Activated T-cell treated with anti-CD3 and anti-CD28 coated beads for 48 hours (primary cell): ENCODE data around the gene CDK9.
A peak's percentile ranks its signal among the peaks of the same experiment; 100 is the strongest.
"Not testable (repeated sequence)": the region's sequence is repeated elsewhere in the genome, so short reads cannot be mapped to it uniquely, and the experiment has no call there.

Source experiments
- DNase-seq: peaks from one replicate; pipeline ENCODE4 v3.0.0-alpha.2; 2020; ENCODE audit warnings: low read depth

Gene CDK9

DNA sequence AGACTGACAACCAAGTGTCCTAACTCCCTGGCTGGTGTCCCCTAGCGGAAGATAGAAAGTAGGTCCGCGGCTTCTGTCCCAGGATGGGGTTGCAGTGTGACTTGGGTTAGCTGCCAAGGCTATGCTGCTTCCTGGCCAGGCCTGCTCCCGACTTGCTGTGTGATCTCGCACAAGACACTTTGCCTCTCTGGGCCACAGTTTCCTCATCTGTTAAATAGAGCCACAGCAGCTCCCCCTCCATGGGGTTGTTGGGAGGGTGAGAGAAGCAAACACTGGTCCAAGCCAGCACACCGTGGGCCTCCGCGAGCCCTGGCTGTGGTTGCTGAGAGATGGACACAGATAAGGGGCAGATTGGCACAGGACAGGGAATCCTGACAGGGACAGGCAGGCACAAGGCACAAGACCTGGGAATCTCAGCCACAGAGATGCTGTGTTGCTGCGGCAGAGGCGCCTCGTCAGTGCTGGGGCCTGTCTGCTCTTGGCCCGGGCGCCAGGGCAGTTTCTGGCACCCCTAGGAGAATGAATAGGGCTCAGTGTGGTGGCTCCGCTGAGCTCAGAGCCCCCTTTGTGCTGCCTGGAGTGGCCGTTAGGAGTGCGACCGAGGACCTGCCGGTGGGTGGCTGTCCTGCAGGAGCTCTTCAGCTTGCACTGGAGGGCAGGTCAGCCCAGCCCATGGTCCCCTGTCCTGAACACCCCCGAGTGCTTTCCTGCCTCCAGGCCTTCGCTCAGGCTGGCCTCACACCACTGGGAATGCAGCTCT is 5.5 kb upstream of the CDK9 start:
- no peak for DNase-seq

DNA sequence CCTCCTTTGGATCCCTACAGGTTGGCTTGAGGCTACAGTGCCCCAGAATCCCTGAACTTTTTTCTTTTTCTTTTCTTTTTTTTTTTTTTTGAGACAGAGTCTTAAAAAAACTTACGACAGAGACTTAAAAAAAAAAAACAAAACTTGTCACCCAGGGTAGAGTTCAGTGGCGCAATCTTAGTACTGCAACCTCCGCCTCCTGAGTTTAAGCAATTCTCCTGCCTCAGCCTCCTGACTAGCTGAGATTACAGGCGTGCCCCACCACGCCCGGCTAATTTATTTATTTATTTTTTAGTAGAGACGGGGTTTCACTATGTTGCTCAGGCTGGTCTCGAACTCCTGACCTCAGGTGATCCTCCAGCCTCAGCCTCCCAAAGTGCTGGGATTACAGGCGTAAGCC is 4.9 kb upstream of the CDK9 start:
- not testable (repeated sequence) for DNase-seq

DNA sequence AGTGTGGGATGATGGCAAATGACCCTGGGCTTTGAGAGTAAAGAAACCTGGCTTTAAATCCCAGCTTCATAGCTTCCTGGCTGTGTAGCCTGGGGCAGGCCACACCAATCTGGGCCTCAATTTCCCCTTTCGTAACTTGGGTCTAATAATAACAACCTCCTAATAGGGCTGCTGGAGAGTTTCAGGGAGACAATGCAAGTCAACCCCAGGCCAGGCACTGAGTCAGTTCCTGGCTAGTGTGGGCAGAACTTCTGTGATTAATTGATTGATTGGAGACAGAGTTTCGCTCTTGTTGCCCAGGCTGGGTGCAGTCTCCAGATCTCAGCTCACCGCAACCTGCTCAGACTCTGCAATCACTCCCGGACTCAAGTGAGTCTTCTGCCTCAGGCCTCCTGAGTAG is 4.0 kb upstream of the CDK9 start:
- no peak for DNase-seq

DNA sequence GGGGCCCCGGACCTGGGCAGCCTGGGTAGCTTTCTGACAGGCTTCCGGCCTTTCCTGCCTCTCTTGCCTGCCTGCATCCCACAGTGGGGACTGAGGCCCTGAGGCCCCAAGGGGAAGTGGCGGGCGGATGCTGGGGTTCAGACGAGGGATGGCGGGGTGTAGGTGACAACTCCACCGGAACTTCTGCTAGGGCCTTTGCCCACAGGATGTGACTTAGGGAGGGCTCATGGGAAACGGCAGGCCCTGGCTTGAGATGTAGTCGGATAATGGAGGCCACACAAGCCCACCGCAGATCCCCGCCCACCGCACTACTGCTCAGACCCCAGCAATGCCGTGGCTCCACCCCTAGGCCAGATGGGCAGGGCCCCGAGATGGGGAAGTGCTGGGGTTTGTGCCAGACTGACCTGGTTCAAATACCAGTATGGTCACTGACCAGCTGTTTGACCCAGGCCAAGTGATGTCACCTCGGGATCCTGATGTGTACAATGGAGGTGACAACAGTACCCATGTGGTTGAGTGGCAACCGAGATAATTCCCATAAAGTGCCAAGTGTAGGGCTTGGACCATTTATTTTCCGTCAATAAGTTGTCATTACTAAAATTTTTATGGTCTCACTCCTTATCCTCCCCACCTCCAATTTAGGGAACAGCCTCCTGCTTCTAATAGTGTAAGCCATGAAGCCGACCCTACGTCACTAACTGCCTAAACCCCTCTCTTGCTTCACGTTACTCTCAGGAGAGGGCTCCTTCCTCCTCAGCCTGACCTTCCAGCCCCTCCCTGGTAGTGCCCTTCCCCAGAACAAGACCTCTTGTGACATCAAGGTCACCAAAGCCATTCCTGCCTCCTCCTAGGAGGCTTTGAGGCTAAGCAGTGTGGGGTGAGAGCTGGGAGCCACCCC is 2.5 kb upstream of the CDK9 start:
- DNase-seq = peak; percentile 67

DNA sequence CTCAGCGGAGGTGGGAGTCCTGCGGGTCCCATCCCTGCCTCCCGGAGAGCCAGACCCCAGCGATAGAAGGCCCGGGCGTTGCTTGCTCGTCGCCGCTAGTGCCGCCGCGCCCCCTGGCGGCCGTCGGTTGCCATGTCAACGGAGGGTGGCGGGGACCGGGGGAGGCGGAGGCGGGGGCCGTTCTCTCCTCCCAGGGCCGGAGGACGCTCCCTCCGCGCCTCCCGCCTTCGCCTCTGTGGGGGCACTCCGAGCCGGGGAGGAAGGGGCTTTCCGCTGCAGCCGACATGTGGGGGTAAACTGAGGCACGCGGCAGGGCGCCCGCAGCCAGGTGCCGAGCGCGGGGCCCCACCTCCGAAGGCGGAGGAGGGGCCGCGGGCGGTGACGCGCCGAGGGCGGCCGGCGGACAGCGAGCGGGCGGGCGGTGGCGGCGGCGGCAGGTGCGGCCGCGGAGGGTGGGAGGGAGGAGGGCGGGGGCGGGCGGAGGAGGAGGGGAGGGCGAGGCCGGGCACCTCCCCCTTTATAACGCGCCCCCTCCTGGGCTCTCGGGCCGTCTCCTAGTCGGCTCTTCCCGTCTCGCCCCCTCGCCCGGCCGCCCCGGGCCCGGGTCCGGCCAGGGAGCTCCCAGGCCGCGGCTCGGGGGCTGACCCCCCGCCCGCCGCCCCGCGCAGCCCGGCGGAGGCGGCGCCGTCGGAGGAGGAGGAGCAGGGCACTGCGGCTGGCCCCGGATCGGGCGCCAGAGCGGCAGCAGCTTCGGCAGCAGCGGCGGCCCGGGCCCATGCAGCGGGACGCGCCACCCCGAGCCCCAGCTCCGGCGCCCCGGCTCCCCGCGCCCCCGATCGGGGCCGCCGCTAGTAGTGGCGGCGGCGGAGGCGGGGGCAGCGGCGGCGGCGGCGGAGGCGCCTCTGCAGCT is 556 bp upstream of the CDK9 start:
- peak; percentile 86 for DNase-seq

DNA sequence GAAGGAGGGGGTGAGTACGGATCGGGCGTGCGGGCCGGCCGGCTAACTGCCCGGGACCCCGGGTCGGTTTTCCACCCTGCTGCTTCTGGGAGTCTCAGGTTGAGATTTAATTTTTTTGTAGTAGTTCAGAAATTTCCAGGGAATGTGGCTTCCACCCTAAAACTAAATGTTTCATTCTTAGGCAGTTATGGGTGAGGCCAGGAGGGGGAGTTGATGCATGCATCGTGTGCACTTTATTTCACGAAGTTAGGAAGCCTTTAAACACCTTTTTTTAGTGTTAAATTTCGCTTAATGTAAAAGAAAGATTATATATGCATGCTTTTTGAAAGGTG is 905 bp downstream of the CDK9 start:
- DNase-seq = no peak

DNA sequence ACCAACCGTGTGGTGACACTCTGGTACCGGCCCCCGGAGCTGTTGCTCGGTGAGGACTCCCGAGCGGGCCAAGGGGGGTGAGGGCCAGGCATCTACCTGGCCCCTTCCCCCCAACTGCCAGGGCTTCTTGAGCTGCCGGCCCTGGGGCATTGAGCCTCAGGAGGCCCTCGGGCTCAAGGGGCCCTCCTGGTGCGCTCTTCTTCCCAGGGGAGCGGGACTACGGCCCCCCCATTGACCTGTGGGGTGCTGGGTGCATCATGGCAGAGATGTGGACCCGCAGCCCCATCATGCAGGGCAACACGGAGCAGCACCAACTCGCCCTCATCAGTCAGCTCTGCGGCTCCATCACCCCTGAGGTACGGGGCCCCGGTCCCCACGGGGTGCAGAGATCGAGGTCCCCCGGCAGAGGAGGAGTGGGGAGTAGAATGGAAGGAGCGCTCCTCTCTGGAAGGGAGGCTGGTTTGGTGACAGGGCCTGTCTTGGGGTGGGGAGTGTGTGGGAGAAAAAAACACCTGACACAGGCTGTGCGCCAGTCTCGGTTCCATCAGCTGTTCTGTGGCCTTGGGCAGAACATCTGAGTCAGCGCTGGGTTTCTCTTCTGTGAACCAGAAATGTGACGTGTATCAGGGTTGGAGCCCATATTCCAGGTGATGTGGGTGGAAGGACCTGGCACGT is 2.6 kb downstream of the CDK9 start:
- peak; percentile 73 for DNase-seq

DNA sequence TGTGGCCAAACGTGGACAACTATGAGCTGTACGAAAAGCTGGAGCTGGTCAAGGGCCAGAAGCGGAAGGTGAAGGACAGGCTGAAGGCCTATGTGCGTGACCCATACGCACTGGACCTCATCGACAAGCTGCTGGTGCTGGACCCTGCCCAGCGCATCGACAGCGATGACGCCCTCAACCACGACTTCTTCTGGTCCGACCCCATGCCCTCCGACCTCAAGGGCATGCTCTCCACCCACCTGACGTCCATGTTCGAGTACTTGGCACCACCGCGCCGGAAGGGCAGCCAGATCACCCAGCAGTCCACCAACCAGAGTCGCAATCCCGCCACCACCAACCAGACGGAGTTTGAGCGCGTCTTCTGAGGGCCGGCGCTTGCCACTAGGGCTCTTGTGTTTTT is 3.3 kb downstream of the CDK9 start:
- no peak for DNase-seq

DNA sequence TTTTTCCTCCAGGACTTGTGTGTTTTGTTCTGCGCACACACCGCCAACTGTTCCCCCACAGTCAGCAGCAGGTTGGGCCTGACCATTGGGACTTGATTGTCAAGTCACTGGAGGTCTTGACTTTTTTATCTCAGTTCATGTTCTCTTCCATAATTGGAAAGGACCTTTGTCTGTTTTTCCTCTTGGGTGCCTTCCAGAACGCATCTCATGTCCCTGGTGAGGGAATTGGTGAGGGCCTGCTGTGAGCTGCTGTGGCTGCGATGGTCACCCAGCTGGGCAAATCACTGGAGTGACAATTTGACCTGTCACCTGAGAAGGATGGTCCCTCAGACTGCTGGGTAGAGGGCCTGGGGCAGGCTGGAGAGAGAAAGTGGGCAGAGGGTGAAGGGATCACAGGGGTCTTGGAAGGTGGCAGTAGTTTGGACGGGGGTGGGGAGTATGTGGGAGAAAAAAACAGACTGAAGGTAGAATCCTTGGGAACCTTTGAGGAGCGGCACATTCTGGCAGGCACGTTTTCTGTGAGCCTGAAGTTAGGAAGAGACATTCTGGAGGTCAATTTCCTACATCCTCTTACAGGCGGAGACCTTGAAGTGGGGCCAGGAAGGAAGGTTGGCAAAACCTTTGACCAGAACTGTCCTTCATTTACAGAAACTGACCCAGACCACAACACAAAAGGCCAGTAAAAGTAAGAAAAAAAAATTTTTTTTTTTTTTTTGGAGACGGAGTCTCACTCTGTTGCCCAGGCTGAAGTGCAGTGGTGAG is 4.4 kb downstream of the CDK9 start:
- DNase-seq = no peak

DNA sequence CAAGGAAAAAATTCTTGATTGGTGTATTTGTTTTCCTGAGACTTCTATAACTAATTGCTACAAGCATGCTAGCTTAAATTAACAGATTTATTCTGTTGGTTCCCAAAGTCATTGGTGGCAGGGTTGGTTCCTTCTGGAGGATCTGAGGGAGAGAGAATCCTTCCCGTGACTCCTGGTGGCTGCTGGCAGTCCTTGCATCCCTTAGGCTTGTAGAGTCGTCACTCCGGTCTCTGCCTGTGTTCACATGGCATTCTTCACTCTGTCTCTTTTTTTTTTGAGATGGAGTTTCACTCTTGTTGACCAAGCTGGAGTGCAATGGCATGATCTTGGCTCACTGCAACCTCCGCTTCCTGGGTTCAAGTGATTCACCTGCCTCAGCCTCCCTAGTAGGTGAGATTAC is 5.3 kb downstream of the CDK9 start:
- no peak for DNase-seq

DNA sequence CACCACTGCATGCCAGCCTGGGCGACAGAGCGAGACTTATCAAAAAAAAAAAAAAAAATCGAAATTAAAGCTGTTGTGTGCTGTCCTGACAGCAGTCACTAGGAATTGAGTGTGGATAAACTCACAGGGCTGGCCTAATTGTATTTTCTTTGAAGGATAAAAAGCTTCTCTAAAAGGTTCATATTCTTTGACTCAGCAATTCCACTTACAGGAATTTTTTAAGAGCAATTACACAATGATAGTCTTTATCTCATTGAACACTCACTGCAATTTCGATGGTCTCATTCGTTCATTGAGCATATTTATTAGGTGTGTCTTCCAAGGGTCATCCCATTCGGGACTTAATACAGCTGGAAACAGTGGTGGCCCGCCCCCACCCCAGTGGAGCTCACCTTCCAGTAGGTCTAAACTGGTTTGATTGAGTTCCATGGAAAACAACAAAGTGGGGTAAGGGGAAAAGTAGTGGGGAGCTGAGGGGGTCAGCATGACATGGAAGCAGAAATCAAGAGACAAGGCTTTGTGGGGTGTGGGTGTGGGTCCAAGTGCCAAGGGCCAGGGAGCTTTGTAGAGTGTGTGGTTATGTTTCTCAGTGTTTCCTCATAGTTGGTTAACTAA is 6.7 kb downstream of the CDK9 start:
- no peak for DNase-seq

DNA sequence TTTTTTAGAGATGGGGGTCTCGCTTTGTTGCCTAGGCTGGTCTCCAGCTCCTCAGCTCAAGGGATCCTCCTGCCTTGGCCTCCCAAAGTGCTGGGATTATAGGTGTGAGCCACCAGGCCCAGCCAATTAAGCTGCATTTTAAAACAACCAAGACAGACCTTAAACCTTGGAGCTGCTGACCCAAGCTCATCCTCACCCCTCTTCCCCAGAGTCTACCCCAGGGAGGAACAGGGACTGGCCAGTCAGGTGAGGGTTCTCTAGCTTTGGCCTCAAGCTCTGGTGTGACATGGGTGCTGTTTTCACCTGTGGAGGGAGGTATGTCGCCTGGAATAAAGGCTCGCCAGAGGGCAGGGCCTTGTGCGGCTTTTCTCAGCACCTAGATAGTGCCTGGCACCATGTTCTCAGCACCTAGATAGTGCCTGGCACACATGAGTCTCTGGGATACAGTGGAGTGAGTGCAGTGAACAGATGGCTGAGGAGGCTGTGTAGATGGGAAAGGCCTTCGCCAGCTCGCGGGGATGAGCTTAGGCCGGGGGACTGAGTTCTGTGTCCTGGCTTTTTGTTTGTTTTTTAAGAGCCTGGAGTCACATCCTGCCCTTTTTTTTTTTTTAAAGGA is 7.4 kb downstream of the CDK9 start:
- no peak for DNase-seq

DNA sequence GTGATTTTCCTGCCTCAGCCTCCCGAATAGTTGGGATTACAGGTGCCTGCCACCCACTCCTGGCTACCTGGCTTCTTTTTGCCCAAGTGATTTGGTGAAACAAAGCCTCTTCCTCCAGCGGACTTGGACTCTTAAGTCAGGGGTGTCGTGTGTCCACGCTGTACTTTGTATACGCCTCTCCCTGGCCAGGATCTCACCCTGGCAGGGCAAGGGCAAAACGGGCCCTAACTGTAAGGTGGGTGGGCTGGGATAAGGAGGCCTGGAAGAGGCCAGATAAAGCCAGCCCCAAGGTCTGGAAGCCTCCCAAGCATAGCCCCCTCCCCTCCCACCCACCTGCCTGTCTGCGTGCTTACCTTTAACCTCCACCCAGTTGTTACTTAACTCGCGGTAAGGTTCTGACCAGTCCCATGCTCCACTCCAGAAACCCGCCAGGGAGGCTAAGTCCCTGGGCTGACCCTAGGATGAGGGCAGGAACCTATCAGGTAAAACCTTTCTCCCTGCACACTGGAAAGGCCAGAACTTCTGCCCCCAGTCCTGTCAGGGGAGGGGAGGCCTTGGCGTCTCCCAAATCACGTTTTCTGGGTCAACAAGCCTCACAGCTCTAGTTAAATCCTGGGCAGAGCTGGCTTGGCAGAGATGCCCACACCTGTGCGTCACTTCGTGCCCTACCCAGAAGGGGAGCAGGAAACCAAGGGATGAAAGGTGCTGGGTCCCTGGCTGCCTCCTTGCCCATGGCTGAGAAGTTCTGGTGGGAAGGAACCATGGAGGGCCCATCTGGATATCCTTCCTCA is 8.4 kb downstream of the CDK9 start:
- DNase-seq = no peak

DNA sequence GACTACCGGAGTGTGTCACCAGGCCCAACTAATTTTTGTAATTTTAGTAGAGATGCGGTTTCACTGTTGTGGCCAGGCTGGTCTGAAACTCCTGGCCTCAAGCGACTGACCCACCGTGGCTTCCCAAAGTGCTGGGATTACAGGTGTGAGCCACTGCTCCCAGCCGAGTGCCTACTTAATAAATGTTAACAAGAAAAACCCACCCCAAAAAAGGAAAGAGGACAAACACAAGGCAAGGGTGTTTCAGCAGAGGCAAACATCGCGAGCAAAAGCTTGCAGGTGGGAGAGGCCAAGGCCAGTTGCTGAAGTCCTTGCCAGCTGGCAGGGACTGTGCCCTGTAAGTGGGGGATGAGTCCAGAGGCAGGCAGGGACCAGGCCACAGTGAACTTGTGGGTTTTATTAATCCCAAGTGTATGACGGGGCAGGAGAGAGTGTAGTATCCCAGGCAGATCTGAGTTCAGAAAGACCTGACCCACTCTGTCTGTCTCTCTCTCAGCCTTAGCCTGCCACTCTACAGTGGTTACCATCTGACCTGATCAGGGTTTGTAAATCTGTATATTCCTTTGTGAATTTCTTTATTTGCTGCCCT is 10.5 kb downstream of the CDK9 start:
- DNase-seq = no peak

DNA sequence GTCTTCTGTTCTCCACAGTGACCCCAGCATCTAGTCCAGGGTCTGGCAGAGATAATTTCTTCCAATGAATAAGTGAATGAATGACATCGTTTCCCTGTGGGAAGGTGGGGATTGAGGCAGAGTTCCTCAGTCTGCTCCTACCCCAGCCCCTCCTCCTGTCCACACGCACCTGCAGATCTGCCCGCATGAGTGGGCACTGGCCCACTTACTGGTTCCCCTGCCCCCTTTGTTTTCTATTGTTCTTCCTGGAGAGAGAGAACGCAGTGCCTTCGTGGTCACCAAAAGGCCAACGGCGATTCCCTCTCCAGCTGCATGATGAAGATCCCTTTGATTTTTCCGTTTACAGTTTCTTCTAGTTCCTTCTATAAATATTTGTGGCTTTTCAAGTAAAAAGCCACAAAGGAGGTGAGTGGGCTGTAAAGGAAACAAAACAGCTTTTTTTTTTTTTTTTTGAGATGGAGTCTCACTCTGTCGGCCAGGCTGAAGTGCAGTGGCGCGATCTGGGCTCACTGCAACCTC is 11.1 kb downstream of the CDK9 start:
- DNase-seq = no peak

DNA sequence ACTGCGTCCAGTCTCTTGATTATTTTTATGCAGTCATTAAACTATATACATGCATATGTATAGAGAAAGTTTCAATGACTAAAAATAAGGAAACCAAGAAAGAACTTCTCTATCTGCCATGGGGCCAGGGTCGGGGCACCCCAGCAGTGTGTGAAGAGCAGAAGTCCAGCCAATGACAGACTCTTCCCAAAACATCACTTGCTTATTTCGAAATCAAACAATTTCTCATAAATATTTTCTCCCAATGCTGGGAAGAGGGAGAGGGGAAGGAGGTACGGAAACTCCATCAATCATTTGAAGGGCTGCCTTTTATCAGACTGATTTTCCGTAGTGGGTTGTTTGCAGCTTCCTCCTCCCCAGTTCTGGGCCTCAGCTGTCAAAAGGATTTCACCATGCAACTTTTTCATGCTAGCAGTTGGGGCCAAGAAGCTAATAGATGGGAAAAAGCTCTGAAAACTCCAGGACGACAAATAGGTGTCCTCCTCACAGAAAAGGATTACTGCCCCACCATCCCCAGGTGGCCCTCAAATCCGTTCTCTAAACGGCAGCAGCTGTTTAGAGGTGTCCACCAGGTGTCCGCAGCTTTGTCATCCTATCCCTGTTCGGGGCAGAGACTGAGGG is 16.2 kb downstream of the CDK9 start:
- DNase-seq = no peak

DNA sequence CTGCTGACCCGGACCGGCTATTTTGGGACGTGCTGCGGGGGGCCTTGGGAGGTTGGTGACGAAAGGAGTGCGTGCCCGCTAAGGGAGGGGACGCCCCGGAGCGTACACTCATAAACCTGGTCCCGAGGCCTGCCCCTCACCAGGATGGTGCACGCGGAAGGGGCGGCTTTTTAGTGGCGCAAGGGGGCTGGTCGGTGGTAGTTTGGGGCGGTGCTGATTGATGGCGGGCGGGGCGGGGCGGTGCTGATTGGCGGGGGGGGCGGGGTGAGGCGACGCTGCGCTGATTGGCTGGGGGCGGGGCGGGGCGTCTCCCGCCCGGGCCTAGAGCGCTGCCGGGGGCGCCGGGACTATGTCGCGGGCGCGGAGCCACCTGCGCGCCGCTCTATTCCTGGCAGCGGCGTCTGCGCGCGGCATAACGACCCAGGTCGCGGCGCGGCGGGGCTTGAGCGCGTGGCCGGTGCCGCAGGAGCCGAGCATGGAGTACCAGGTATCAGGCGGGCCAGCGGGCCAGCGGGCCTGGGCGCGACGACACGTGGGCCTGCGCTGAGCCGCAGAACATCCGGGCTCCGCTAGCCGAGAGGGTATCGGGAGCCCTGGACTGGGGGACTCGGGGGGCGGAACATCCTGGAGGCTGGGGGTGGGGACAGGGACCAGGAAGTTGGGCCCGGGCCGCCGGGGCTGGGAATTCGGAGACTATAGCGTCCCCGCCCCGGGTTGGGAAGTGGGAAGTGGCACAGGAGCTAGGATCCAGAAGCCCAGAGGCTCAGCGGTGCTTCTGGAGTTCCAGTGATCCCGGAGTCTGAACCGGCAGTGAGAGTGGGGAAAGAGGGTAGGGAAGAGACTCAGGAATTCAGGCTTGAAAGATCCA is 17.0 kb downstream of the CDK9 start, which contains the start of gene FPGS:
Gene FPGS (plus strand): TSS at position 307 of the 868 bp plus-strand sequence. CDS start 43 bp downstream, at position 350.
- DNase-seq = peak; percentile 82
